Activated T-helper 2 cell treated with anti-CD3 and anti-CD28 coated beads, Interferon-gamma antibody, Interleukin-2, Interleukin-4, amounts not matched to agents 10 μg/mL and 5 μg/mL and 100 μg/mL, durations not matched to agents 14 hours and 24 hours and 36 hours (primary cell): ENCODE measurements around the gene CHST9. TPM values are rescaled to one million over a fixed set of nuclear protein-coding genes. Genes with fewer than 3 reads are reported as not detected.

Experiments
- DNase-seq: peaks from one replicate; pipeline ENCODE4 v3.0.0; 2021; ENCODE audit warnings: low spot score
- H3K27ac Mint-ChIP-seq: one replicate; pipeline ENCODE4 v1.8.0; 2021; ENCODE audit warnings: mixed read lengths
- H3K27me3 Mint-ChIP-seq: one replicate; pipeline ENCODE4 v1.8.0; 2021; ENCODE audit warnings: low read depth, mixed read lengths
- H3K36me3 Mint-ChIP-seq: one replicate; pipeline ENCODE4 v1.8.0; 2021; ENCODE audit warnings: low read depth, mixed read lengths
- H3K4me1 Mint-ChIP-seq: one replicate; pipeline ENCODE4 v1.8.0; 2021; ENCODE audit warnings: low read depth, mixed read lengths
- H3K4me3 Mint-ChIP-seq: one replicate; pipeline ENCODE4 v1.8.0; 2021; ENCODE audit warnings: low read depth, mild to moderate bottlenecking, moderate library complexity, mixed read lengths
- H3K9me3 Mint-ChIP-seq: one replicate; pipeline ENCODE4 v1.8.0; 2021; ENCODE audit warnings: mixed read lengths
- intact Hi-C: fragments of 100-400 bp; cut with micrococcal nuclease; formaldehyde crosslinking; loops from one replicate; pipeline ENCODE4 v1.15.1; 2023
- total RNA-seq: library from RNA; stranded (reverse); gene quantifications from 2 replicates; pipeline ENCODE4 v1.2.3, GENCODE V29; 2022

Gene CHST9
- total RNA-seq, 1 donor from 2014 or later = not detected

GRCh38 chr18:26894426-26894825, 290.7 kb downstream of the CHST9 start:
- DNase-seq = no peak
- H3K36me3 Mint-ChIP-seq = no peaks in the 10 kb centered on the region
- no peaks in the 10 kb centered on the region for H3K9me3 Mint-ChIP-seq
- H3K4me3 Mint-ChIP-seq = no peak overlapping the region
- no peaks in the 10 kb centered on the region for H3K4me1 Mint-ChIP-seq
- H3K27ac Mint-ChIP-seq = no peak overlapping the region
- intact Hi-C loops = no loop called here
- no peaks in the 10 kb centered on the region for H3K27me3 Mint-ChIP-seq

GRCh38 chr18:26893996-26894395, 291.1 kb downstream of the CHST9 start:
- no peaks in the 10 kb centered on the region for H3K27me3 Mint-ChIP-seq
- no peaks in the 10 kb centered on the region for H3K36me3 Mint-ChIP-seq
- H3K27ac Mint-ChIP-seq = no peak overlapping the region
- H3K4me1 Mint-ChIP-seq = no peaks in the 10 kb centered on the region
- intact Hi-C loops = no loop called here
- no peak for DNase-seq
- no peaks in the 10 kb centered on the region for H3K9me3 Mint-ChIP-seq
- H3K4me3 Mint-ChIP-seq = no peak overlapping the region

DNA sequence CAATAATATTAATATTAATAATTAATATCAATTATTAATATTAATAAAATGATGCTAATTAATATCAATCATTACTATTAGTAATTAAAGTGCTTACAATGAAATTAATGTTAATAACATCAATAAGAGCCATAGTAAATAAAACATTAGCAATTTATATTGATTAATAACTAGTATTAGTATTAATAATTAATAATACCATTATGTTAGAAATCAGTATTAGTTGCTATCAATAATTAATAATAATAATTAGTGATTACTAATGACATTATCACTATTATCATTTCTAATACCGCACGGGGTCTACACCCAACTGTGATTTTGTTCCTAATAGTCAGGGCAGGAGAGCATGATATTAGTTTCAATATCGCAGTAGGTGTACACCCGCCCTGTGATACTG, 296.8 kb downstream of the CHST9 start:
- no peaks in the 10 kb centered on the region for H3K9me3 Mint-ChIP-seq
- H3K4me1 Mint-ChIP-seq = no peaks in the 10 kb centered on the region
- intact Hi-C loops = no loop called here
- H3K27me3 Mint-ChIP-seq = no peaks in the 10 kb centered on the region
- H3K36me3 Mint-ChIP-seq = no peaks in the 10 kb centered on the region
- DNase-seq = no peak
- H3K27ac Mint-ChIP-seq = no peak overlapping the region
- H3K4me3 Mint-ChIP-seq = no peak overlapping the region

GRCh38 chr18:26875040-26875654, 310.0 kb downstream of the CHST9 start:
- no peak overlapping the region for H3K27ac Mint-ChIP-seq
- intact Hi-C loops = no loop called here

DNA sequence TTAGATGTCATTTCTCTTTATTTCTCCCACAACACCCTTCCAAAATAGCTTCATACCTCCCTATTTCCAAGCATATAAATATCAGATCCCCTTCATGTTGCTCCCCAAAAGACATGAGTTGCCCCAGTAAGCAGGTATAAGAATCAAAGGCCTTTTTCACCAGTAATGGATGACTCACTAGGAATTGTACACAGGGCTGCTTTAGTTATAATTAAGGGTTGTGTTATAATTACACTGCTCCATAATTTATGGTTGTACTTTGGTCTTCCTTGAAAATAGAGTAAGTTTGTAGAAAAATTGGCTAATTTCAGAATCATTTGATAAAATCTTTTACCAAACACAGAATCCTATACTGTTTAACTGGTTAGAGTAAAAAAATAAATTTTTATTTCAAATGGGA, 310.8 kb downstream of the CHST9 start:
- Mint-ChIP-seq H3K27ac (no peak overlapping the region), H3K4me3 (no peak overlapping the region), H3K9me3 (peaks cover 3% of the 10 kb centered on the region), H3K27me3 (no peaks in the 10 kb centered on the region), H3K4me1 (no peaks in the 10 kb centered on the region), H3K36me3 (no peaks in the 10 kb centered on the region)
- intact Hi-C loops = no loop called here
- DNase-seq = no peak

More at GRCh38 chr18:26875040-26875654, 310.0 kb downstream of the CHST9 start:
- no peak for DNase-seq
- Mint-ChIP-seq H3K27me3 (no peaks in the 10 kb centered on the region), H3K36me3 (no peaks in the 10 kb centered on the region), H3K4me3 (no peak overlapping the region), H3K4me1 (no peaks in the 10 kb centered on the region), H3K9me3 (peaks cover 3% of the 10 kb centered on the region)

DNA sequence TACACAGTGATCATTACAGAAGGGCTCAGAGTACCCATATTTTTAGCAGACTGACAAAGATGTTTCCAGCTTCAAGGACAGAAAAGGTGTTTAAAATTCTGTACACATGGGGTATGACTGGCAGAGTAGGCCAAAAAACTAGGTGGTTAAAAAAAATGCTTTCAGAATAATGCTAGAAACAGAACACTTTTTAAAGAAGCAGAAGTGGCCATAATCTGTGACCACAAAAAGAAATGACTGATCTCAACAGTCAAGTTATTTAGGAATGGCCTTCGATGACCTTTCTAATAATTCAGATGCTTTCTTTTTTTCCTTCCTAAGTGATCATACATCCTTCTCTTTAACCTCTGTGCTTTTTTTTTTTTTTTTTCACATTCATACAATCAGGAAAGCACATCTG, 315.5 kb downstream of the CHST9 start:
- no peaks in the 10 kb centered on the region for H3K36me3 Mint-ChIP-seq
- H3K4me1 Mint-ChIP-seq = no peaks in the 10 kb centered on the region
- intact Hi-C loops = no loop called here
- H3K9me3 Mint-ChIP-seq = no peaks in the 10 kb centered on the region
- H3K4me3 Mint-ChIP-seq = no peak overlapping the region
- DNase-seq = no peak
- H3K27ac Mint-ChIP-seq = no peak overlapping the region
- peaks cover 7% of the 10 kb centered on the region for H3K27me3 Mint-ChIP-seq

- Mint-ChIP-seq H3K27ac (no peak overlapping the region), H3K27me3 (peaks cover 12% of the 10 kb centered on the region), H3K4me3 (no peak overlapping the region), H3K36me3 (no peaks in the 10 kb centered on the region), H3K4me1 (no peaks in the 10 kb centered on the region), H3K9me3 (no peaks in the 10 kb centered on the region)
- DNase-seq = no peak
- intact Hi-C loops = no loop called here
These were observed 316.0 kb downstream of the CHST9 start for GRCh38 chr18:26868968-26869586.

DNA sequence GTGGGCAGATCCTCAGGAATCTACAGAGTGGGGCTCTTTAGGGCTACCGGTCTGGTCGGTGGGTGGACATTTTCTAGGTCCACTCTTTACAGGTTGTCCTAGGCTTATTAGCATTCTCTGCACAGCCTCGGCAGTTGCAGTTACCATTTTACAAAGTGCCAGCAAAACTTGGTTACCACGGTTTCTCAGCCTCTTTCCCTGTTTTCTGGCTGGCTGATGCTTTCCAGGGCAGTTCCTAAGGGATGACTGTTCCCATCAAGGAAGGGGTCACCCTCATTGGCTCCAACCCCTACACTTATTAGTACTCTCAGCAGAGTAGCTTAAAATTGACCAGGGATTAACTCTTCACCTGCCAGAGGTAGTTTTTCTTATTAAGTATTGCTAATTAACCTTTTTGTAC, 317.6 kb downstream of the CHST9 start:
- peaks cover 21% of the 10 kb centered on the region for H3K27me3 Mint-ChIP-seq
- no peaks in the 10 kb centered on the region for H3K36me3 Mint-ChIP-seq
- DNase-seq = no peak
- peaks cover 2% of the 10 kb centered on the region for H3K4me1 Mint-ChIP-seq
- H3K4me3 Mint-ChIP-seq = no peak overlapping the region
- no peaks in the 10 kb centered on the region for H3K9me3 Mint-ChIP-seq
- intact Hi-C loops = no loop called here
- H3K27ac Mint-ChIP-seq = no peak overlapping the region

DNA sequence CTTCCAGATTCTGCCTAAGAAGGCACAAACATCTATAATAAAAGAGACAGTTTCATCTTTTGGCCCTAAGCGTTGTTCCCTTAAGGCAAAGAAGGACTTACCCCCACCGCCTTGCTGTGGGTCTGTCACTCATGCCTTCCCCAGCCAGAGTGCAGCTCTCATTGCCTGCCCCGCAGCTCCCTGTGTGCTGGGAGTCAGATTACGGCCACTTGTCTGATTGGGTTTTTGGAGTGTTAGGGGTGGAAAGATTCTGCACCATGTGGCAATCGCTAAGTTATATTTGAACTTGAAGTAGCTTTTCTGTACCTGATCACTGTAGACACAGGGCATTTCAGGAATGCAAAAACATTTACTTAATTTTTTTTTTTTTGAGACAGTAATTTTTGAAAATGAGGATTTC, 319.6 kb downstream of the CHST9 start, which contains the start of gene AQP4:
Gene AQP4 (minus strand): TSS at position 151 of the 400 bp plus-strand sequence. CDS start 18 bp downstream, at position 133.
- no peak within 1 kb of the TSS for H3K4me3 Mint-ChIP-seq
- DNase-seq = no peak
- no peak within 1 kb of the TSS for H3K27ac Mint-ChIP-seq
- no peaks in the 10 kb centered on the region for H3K36me3 Mint-ChIP-seq
- intact Hi-C loops = no loop called here
- H3K9me3 Mint-ChIP-seq = no peaks in the 10 kb centered on the region
- H3K4me1 Mint-ChIP-seq = peaks cover 2% of the 10 kb centered on the region
- H3K27me3 Mint-ChIP-seq = peaks cover 23% of the 10 kb centered on the region

DNA sequence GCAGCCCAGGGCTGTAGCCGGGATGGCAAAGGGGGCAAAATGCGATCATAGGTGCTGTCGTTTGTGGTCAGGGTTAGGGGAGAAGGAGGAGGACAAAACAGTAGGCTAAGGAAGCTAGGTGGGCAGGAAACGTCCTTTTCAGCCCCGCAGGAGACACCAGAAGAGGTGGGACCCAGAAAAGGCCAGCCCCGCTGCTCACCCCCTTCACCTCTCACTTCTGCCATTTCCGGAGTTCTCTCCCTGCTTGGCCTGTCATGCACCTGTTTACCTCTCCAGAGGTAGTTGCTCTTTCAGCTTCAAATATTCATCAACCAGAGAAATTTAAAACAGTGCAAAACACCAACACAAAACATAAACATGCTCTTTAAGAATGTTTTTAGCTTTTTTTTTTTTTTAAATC, 320.4 kb downstream of the CHST9 start:
- Mint-ChIP-seq H3K9me3 (no peaks in the 10 kb centered on the region), H3K4me3 (no peak overlapping the region), H3K4me1 (peaks cover 2% of the 10 kb centered on the region), H3K36me3 (no peaks in the 10 kb centered on the region), H3K27me3 (peaks cover 23% of the 10 kb centered on the region), H3K27ac (no peak overlapping the region)
- DNase-seq = no peak
- intact Hi-C loops = no loop called here

DNA sequence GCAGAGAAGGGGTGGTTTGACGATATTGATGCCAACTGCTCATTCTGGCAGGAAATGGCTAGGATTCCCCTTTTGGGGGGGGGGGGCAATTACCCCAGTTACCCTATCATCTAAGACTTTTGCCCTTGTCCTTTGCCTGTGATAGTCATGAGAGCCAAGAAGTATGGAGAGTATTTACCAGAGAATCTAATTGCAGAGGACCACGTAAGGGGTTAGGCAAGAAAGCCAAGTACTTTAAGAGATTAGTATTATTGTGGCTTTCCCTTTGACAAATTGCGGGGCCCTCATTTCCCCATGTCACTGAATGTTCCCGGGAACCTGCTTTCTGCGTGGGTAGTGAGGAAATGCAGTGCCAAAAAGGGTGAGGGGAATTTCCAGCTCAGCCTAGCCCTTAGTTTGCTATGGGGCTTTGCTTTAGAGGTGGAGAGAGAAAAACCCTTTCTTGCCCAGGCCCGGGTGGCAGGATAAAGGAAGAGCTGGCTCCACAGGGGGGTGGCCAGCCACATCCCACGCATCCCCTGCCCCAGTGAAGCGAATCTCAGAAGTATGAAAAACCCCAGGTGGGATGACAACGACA, 321.1 kb downstream of the CHST9 start:
- Mint-ChIP-seq H3K27me3 (peaks cover 23% of the 10 kb centered on the region), H3K4me3 (no peak overlapping the region), H3K27ac (no peak overlapping the region), H3K9me3 (no peaks in the 10 kb centered on the region), H3K36me3 (no peaks in the 10 kb centered on the region), H3K4me1 (peaks cover 2% of the 10 kb centered on the region)
- intact Hi-C loops = no loop called here
- no peak for DNase-seq

DNA sequence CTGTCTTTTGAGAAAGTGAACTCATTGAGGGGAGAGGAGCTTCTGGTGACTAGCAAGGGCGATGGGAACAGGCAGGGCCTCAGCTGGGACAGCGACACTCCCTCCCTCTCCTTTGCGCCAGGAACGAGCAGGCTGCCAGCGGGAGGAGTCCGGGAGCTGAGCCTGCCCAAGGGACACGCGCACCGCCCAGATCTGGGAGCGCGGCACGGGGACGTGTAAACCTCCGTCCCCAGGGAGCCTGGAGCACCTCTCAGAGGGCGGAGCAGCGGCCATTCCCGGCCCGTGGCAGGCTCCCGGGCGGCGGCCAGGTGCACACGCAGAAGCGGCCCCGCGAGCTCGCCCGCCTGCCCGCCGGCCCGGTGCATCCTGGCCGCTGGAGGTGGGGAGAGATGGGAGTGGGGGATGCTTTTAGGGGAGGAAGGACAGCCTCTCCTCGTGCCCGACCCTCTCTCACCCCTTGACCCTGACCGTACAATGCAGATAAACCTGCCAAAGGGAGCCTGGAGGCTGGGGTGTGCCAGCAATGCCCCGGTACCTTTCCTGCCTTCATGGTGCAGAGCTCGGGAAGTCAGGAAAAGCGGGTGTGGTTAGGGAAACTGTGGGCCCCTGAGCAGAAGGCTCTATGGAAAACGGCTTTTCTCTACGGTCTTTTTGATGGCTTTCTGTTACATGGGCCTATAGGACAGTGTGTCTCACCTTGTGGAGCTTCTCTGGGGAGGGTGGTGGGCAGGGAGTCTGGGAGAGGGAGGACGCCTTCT, 321.8 kb downstream of the CHST9 start:
- no peaks in the 10 kb centered on the region for H3K36me3 Mint-ChIP-seq
- peaks cover 23% of the 10 kb centered on the region for H3K27me3 Mint-ChIP-seq
- DNase-seq = no peak
- peaks cover 2% of the 10 kb centered on the region for H3K4me1 Mint-ChIP-seq
- no peak overlapping the region for H3K4me3 Mint-ChIP-seq
- intact Hi-C loops = no loop called here
- no peaks in the 10 kb centered on the region for H3K9me3 Mint-ChIP-seq
- H3K27ac Mint-ChIP-seq = no peak overlapping the region

DNA sequence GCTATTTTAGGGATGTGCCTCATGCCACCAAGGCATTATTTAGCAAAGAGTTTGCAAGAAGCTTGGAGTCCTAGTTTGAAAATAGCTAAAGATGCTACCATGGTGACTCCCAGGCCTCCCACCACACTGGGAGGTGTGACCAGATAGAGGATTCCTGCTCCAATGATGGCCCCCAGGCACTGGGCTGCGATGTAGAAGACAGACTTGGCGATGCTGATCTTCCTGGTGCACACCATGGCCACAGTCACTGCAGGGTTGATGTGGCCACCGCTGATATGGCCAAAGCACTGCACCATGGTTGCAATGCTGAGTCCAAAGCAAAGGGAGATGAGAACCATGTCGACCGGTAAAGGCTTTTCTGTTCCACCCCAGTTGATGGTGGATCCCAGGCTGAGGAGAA, 323.0 kb downstream of the CHST9 start:
- H3K36me3 Mint-ChIP-seq = no peaks in the 10 kb centered on the region
- DNase-seq = no peak
- no peak overlapping the region for H3K4me3 Mint-ChIP-seq
- H3K27me3 Mint-ChIP-seq = peaks cover 23% of the 10 kb centered on the region
- peaks cover 2% of the 10 kb centered on the region for H3K4me1 Mint-ChIP-seq
- no peak overlapping the region for H3K27ac Mint-ChIP-seq
- intact Hi-C loops = no loop called here
- no peaks in the 10 kb centered on the region for H3K9me3 Mint-ChIP-seq
